HG02759 (cell line): Measurements from ENCODE around the gene GNG14.
"Not testable (repeated sequence)": the region's sequence is repeated elsewhere in the genome, so short reads cannot be mapped to it uniquely, and the experiment has no call there.

Experiments used
- ATAC-seq: cut with Tn5 transposase; IDR thresholded peaks from one replicate; pipeline ENCODE4 v1.9.1; 2021; ENCODE audit warnings: mild to moderate bottlenecking, moderate library complexity; ENCODE audit not compliant: unreplicated experiment

The GNG14 gene

DNA sequence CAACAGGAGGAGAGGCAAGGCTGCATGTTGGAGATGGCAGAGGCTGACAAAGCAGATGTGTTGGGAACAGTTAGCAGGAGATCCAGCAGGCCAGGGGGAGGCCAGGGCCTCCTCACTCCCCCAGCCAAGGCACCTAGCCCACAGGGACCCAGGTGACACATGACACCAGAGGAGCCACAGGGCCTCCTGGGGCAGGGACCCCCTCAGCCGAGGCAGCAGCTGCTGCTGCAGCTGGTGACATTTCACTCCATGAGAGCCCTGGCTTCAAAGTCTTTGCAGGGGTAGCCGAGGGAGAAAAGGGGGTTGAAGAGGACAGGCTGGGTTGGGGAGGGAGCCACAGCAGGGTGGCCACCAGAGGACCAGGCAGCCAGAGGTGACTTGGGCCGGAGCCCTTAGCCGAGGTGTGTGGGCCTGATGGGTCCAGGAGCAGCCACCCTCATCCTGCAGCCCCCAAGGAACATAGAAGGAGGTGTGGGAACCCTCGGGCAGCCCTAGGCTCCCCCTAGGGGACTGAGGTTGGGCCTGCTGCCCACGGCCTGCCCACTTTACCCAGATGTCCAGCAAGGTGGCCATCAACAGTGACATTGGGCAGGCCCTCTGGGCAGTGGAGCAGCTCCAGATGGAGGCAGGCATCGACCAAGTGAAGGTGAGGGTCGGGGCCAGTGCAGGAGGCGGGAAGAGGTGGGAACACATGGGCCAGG lies at the start of gene GNG14:
TSS of gene GNG14 (plus strand) at position 503 of the 701 bp plus-strand sequence. CDS start at position 554, 51 bp downstream.
- no peak for ATAC-seq

DNA sequence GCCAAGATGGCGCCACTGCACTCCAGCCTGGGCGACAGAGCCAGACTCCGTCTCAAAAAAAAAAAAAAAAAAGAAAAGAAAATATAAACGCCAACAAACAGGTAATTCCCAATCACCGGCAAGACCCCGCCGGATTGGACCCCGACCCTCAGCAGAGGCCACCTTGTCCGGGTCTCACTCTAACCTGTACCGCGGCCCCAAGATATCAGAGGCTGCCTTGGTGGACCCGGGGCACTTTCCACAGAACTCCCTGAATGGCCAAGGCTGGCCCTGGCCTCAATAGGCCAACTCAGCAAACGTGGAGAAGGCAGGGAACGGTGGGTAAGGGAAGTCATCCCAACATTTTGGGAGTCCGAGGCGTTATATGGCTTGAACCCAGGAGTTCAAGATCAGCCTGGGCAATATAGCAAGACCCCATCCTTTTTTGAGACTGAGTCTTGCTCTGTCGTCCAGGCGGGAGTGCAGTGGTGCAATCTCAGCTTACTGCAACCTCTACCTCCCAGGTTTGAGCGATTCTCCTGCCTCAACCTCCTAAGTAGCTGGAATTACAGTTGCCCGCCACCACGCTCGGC lies 49.1 kb upstream of the GNG14 start:
- ATAC-seq, result no peak

DNA sequence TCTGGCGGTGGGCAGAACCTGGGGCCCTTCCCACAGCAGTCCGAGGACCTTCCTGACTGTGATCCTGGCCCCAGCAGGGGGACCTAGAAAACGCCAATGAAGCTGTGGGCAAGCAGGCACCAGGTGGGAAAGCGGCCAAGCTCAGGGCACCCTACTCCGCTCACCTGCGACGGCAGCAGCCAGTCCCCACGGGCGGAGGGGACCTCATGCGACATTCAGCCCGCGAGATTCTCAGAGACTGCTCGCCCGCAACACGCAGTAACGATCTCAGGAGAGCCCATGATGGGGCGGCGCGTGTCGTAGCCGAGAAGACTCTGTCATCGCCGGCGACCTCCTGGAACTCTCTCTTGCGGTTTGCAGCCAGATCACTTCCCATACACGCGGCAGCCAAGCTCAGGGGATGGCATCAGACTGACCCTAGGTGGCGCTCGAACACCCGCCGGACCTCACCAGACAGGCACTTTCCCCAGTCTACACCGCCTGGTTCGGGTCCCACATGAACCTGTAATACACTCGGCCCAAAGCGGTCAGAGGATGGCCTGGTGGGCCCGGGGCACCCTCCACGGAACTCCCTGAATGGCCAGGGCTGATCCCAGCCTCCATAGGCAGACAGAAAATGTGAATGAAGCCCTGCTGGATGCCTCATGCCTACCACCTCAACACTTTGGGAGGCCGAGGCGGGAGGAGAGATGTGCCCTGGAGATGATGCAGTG lies 47.7 kb upstream of the GNG14 start:
- no peak for ATAC-seq

DNA sequence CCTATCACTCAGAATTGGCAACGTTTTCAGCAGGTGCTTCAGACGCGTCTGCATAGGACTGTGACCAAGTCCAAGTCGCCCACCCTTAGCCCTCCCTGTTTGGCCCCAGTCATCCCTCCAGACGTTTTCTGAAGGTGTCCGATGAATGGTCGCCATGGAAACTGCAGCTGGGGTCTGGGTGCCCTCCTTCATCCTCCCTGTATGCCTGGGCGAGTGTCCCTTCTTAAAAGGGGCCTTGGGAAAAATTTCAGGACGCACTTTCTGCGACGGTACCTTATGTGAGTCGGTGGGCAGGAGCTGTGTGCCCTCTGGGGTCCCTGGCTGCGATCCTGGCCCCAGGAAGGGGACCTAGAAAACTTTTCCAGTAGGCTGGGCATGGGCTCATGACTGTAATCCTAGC lies 46.3 kb upstream of the GNG14 start:
- ATAC-seq, result no peak

DNA sequence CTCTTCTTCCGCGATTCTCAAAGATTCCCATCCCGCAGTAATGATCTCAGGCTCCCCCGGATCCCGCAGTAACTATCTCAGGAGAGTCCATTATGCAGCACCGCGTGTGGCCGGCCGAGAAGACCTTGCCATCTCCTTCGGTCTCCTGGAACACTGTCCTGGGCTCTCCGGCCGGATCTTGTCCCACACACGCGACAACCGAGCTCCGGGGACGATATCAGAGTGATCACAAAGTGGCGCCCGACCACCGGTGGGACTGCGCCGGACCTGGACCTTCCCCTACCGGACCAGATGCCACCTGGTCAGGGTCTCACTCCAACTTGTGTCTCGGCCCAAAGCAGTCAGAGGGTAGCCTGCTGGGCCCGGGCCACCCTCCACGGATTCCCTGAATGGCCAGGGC lies 45.3 kb upstream of the GNG14 start:
- ATAC-seq, result no peak

DNA sequence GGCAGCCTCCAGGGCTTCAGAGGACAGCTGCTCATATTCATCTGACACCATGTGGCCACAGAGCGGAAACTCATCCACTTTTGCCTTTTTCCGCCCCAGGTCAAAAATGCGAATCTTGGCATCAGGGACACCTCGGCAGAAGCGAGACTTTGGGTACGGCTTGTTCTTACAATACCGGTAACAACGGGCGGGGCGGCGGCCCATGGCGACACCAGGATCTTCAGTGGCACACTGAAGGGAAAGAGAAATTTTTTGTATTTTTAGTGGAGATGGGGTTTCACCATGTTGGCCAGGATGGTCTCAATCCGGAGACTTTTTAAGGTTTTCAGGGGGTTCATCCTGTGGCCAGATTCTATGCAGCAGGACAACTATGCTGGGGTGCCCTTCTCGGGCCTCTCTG lies 44.1 kb upstream of the GNG14 start:
- not testable (repeated sequence) for ATAC-seq

DNA sequence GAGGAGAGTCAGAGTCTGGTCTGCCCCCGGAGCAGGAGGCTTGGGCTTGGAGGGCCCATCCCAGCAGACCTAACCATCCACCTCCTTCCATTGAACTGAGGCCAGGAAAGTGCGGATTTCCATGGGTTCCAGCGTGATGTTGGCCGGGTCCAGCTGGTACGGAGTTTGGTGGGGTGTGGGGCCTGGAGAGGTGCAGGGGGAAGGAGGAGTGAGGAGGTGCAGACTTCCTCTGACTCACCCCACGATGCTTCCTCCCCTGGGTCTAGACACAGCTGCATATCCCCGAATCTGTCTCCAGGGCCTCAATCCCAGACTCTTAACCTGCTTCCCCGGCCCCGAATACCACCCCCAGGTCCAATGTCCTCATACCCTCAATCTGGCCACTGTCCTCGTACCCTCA lies 41.2 kb upstream of the GNG14 start:
- no peak for ATAC-seq

DNA sequence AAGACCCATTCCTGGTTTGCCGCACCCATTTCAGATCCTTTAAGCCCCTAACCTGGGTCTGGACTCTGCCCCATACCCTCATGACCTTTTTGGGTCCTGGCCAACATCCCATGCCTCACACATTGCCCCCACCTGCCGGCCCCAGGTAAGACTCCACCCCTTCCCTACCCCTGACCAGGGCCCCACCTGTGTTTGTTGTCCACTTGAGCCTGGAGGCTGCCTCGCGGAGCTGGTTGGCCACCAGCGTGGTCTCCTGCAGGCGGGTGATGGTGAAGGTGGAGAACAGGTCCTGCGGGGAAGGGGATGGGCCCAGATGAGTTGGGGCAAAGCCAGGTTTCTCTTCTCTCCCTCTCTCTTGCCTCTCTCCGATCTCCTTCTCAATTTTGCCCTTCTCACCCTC lies 40.8 kb upstream of the GNG14 start:
- no peak for ATAC-seq

DNA sequence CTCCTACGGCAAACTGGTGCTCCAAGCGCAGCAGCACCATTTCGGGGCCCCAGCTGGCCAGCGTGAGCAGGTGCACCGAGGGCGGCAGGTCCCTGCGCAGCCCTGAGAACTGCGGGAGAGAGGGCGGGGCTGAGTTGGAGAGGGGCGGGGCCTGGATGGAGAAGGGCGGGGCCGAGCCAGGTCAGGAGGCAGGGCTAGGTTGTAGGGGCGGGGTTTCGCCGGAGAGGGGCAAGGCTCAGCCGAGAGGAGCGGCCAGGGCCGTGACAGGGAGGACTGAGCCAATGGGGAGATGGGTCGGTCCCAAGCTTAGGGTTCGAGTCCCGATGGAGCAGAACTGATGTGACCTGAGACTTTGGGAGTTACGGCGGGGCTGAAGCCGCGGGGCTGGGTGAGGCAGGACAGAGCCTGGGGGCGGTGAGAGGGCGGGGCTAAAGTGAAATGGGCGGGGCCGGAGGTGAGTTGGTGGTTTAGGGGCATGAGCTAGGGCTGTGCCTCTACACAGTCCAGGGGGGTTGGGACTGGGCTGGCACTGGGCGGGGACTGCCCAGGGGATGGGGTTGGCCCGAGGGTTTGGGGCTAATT lies 40.2 kb upstream of the GNG14 start:
- ATAC-seq, result no peak

DNA sequence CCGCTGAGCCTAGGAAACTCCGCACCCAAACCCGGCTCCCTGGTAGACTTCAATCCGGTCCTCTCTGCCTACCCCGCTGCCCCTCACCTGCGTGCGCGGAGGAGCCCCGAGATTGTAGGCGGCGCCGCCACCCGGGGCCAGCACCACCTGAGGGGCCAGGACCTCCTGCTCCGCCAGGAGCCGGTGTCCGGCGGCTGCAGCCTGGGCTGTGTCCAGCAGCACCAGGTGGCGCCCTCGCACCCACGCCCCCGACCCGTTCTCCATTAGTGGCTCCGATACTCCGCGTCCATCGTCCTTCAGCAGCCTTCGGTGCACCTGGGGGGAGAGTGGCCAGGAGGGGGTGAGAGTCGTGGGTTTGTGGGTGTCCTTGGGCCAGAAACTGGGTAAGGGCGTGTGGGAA lies 39.7 kb upstream of the GNG14 start:
- no peak for ATAC-seq

DNA sequence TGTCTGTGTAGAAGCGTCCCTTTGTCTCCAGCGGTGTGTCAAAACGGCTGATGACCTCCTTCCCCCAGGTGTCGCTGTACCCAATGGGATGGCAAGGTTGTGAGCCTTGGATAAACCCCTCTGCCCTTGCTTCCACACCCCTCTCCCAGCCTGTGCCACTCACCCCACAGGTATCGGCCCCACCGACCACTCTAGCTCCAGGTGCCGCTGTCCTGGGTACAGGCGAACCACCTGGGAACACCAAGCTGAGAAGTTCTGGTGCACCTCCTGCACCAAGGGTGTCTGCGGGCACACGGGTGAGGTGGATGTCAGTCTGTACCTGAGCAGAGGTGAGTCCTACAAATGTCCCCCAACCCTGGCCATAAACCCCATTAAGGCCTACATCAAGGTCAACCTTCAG lies 37.9 kb upstream of the GNG14 start:
- ATAC-seq, result no peak

DNA sequence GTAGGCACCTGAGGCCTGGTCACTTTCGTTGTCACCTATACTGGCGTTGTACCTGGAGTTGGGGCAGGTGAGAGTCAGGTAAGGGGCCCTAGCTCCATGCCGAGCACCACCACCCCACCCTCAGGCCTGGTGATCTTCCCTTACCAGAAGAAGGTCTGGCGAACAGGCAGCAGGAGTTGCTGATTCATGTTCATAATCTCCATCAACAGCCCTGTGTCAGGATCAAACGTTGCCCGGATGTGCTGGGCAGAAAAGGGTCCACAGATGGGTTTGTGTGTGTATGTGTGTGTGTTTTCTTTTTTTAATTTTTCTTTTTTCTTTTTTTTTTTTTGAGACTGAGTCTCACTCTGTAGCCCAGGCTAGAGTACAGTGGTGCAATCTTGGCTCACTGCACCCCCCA lies 35.6 kb upstream of the GNG14 start:
- ATAC-seq, result no peak

DNA sequence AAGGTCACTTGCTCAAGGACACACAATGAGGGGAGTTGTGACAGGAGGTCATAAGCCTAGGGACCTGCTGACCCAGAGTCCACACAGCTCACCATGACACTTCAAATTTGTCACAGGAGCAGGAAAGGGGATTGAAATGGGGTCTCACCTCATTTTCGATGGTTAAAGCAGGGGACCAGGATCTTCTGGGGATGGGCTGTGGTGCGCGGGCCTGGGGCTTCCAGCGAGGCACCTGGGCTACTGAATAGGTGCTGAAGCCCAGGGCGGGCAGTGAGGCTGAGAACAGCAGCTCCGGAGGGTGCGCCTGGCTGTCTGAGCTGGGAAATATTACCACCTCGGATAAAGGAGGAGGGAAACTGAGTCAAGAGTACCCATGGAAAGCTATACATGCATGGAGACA lies 32.3 kb upstream of the GNG14 start:
- ATAC-seq, result no peak

DNA sequence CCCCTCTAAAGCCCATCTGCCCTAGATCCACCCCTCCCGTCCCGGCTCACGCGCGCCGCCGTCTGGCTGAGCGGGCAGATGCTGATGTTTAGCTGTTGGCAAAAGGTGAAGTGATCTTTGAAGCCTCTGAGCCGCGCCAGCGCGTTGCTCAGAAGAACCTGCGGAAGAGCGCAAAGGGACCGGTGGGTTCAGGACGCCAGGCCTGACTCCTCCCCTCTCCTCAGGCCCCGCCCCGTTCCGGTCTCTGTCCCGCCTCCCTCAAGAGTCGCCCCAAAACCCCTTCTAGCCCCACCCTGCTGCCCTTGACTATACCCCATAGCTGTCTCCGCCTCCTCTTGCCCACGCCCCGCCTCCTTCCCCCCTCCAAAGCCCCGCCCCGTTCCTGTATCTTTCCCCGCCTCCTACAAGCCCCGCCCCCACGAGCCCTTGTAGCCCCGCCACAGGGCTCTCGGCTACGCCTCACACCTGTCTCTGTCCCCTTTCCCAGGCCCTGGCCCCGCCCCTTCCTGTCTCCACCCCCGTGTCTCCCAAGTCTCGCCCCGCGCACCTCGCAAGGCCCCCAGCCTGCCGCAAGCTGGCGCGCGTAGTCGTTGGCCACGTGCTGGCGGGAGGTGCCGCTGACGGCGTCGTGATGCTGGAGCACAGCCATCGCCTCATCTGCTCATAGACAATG lies 30.8 kb upstream of the GNG14 start:
- ATAC-seq, result no peak

DNA sequence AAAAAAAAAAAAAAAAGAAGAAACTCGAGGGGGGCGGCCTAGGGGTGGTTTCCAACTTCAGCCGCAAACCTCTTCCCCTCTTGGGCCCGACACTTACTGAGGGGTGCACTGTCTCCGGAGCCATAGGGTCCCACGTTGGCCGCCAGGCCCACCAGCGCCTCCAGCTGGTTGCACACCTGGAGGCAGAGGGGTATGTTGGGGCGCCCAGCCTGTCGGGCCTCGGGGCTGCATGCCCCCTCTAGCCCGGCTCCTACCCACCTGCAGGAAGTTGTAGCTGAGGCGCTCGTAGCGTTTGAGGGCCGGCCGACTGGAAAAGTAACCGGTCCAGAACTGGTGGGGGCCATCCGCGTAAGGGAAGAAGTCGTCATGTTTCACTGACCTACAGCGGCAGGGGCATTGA lies 29.8 kb upstream of the GNG14 start:
- no peak for ATAC-seq

DNA sequence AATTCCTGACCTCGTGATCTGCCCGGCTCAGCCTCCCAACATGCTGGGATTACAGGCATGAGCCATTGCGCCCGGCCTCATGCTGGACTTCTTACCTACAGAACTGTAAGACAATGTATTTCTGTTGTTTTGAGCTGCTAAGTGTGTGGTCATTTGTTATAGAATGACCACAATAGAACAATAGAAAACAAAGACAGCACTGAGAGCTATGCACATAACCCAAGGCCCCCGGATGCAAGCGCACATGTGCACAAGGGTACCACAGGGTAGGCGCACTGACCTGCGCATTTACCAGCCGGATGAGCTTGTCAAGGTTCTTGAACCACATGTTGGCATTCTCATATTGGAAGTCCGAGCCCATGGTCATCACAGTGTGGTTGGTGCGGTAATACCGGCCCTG lies 26.8 kb upstream of the GNG14 start:
- ATAC-seq, result no peak

DNA sequence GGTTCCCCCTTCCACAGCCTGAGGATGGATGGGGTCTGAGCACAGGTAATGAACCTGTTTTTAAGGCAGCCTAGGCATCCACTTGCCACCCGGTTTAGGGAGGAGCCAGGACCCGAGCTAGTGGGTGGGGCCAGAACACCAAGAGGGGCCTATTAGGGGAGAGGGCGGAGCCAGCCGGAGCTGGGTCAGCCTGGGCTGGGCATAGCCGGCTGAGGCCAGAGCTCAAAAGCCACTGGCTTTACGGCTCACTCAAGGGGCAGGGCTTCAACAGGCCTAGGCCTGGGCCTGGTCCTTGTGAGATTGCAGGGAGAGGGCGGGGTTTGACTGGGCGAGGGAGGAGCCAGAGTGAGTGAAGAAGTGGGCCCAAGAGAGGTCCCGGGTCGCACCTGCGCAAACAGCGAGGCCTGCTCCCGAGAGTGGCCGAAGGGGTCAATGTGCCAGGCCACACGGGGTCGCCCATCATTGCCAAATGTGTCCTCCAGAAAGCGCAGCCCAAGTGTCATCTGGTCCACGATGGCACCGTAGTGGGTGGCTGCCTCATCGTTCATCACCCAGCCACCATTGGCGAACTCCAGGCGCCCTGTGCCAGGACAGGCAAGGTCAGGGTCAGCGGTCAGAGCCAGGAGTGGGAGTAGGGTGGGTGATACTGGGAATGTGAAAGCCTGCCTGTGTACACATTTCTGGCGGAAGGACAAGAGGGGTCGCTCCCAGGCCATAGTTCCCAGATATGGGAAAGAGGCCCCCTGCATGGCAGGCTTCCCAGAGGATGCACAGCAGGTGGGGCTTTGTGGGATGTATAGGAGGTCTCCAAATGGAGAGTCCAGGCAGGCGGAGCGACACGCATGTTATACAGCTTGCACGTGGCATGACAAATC lies 23.2 kb upstream of the GNG14 start:
- ATAC-seq, result no peak

DNA sequence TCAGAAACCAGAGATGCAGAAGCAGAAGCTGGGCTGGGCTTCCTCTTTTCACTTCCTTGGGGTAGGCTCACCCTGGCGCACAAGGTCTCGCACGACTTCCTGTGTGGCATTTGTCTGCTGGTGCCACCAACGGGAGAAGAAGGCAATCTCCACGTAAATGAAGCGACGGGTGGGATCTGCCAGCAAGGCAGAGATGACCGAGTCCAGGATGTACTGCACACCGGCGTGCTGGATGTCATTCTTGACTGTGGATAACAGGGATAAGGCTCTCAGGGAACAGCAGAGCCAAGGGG lies 22.6 kb upstream of the GNG14 start:
- ATAC-seq, result no peak

DNA sequence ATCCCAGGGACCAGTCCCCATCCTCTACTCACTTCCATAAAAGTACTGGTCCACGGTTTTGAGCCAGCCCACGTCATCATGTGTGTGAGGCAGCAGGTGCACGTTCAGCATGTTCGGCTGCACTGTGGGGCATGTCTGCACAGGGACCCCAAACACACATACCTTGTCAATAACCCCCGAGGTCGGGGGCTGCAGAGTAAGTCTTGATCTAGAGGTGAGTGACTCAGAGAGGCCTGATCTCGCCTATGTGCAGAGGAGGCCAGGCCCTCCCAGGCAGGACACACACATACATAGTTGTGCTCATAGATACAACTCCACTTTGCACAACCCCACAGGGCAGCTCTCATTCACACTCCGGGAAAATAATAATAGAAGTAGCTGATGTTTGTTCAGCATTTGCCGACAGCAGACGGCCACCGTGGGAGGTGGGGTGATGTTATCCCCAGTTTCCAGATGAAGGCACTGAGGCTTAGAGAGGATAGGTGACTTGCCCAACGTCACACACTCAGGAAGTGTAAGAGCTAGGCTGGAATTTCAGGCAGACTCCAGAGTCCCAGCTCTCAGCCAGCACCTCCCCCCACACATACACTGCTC lies 22.0 kb upstream of the GNG14 start:
- ATAC-seq, result no peak
